OCI-LY7 (cell line): Measurements from ENCODE around the gene ROS1. TPM values are rescaled to one million over a fixed set of nuclear protein-coding genes. Genes with fewer than 3 reads are reported as not detected.

Experiments used
- BruUV-seq: library from RNA; stranded (reverse); fragments of 400-500 nt; replicated peaks from 2 replicates; lab custom pipeline; 2021; lab: Mats Ljungman, UMichigan
- CTCF ChIA-PET: fragments of 300-600 bp; sonication (Branson Sonifier 250); formaldehyde crosslinking; loops from one replicate; lab custom pipeline; 2022; ENCODE audit warnings: antibody characterized with exemption; ENCODE audit not compliant: unreplicated experiment; lab: Charles Lee
- POLR2A ChIA-PET: fragments of 300-600 bp; sonication (Branson Sonifier 250); formaldehyde crosslinking; loops from one replicate; lab custom pipeline; 2022; ENCODE audit warnings: antibody characterized with exemption; lab: Charles Lee
- DNase-seq: peaks from one replicate; pipeline ENCODE4 v3.0.0-alpha.2; 2015; ENCODE audit warnings: low spot score
- H2AFZ ChIP-seq: fragments of 200-600 bp; sonication (generic), shearing (Covaris generic); 2 replicates; pipeline ENCODE4 v1.6.1; 2014; ENCODE audit warnings: mild to moderate bottlenecking, antibody characterized with exemption, low read length, moderate library complexity
- H3K27ac ChIP-seq: fragments of 200-600 bp; sonication (generic); 2 replicates; pipeline ENCODE4 v1.5.1; 2014; ENCODE audit warnings: mixed run types, low read depth, mild to moderate bottlenecking, moderate library complexity, low read length, inconsistent platforms; ENCODE audit not compliant: poor library complexity, severe bottlenecking
- H3K36me3 ChIP-seq: fragments of 200-600 bp; sonication (generic); 2 replicates; pipeline ENCODE4 v1.6.1; 2014; ENCODE audit warnings: mild to moderate bottlenecking, antibody characterized with exemption, low read length, moderate library complexity, mixed read lengths; ENCODE audit not compliant: insufficient read depth
- H3K4me1 ChIP-seq: fragments of 200-600 bp; sonication (generic); 2 replicates; pipeline ENCODE4 v1.5.1; 2014; ENCODE audit warnings: mild to moderate bottlenecking, low read length; ENCODE audit not compliant: insufficient read depth, poor library complexity, severe bottlenecking
- H3K4me2 ChIP-seq: fragments of 200-600 bp; sonication (generic); 2 replicates; pipeline ENCODE4 v1.6.1; 2014; ENCODE audit warnings: mild to moderate bottlenecking, low read length
- H3K4me3 ChIP-seq: fragments of 200-600 bp; sonication (generic); 2 replicates; pipeline ENCODE4 v1.5.1; 2014; ENCODE audit warnings: mild to moderate bottlenecking, low read depth, low read length; ENCODE audit not compliant: poor library complexity, severe bottlenecking
- H3K79me2 ChIP-seq: fragments of 200-600 bp; sonication (generic); 2 replicates; pipeline ENCODE4 v1.6.1; 2016; ENCODE audit warnings: low read depth, mild to moderate bottlenecking, low read length, moderate library complexity, mixed read lengths; ENCODE audit not compliant: insufficient read depth
- H3K9me2 ChIP-seq: fragments of 200-600 bp; sonication (generic); 2 replicates; pipeline ENCODE4 v1.6.1; 2016; ENCODE audit warnings: mild to moderate bottlenecking, low read length, mixed read lengths; ENCODE audit not compliant: insufficient read depth
- H3K9me3 ChIP-seq: fragments of 200-600 bp; sonication (generic); 2 replicates; pipeline ENCODE4 v1.6.1; 2014; ENCODE audit warnings: mild to moderate bottlenecking, mixed run types, low read length, mixed read lengths
- H4K20me1 ChIP-seq: fragments of 200-600 bp; sonication (generic); 2 replicates; pipeline ENCODE4 v1.6.1; 2014; ENCODE audit warnings: mild to moderate bottlenecking, antibody characterized with exemption, low read length, moderate library complexity, mixed read lengths; ENCODE audit not compliant: insufficient read depth
- EZH2phosphoT487 ChIP-seq: fragments of 200-600 bp; sonication (generic); IDR thresholded peaks from 2 replicates; pipeline ENCODE4 v1.6.1; 2018; ENCODE audit warnings: low read depth, borderline replicate concordance, mild to moderate bottlenecking, mixed run types, antibody characterized with exemption, low read length, moderate library complexity, mixed read lengths
- intact Hi-C: fragments of 100-400 bp; cut with micrococcal nuclease; formaldehyde crosslinking; loops from one replicate; pipeline ENCODE4 v1.10.0; 2022; ENCODE audit not compliant: unreplicated experiment
- total RNA-seq, 2 experiments: library from RNA; depleted of rRNA in 1 of 2; stranded (reverse); fragments of >200 nt in 1 of 2; shearing (Covaris generic) in 1 of 2; gene quantifications; 2 replicates each; pipeline ENCODE4 v1.2.3, GENCODE V29; 2014 to 2022
- TF ChIP-seq, protein P1 (sequence below): fragments of 200-600 bp; sonication (generic); conservative IDR thresholded peaks from 2 replicates; pipeline ENCODE4 v1.5.1; 2014; ENCODE audit warnings: mild to moderate bottlenecking, antibody characterized with exemption, low read length, moderate library complexity, mixed read lengths

The ROS1 gene
- total RNA-seq, 2 experiments from 2014 or later = not detected

GRCh38 chr6:117328500-117328899, 97.2 kb downstream of the ROS1 start:
- no peak for DNase-seq
- Histone ChIP-seq H3K27ac (no peak overlapping the region), H2AFZ (no peak overlapping the region), H3K4me3 (no peak overlapping the region), H3K4me2 (no peak overlapping the region), H4K20me1 (no peaks in the 10 kb centered on the region), H3K36me3 (no peaks in the 10 kb centered on the region), H3K79me2 (no peaks in the 10 kb centered on the region), H3K9me3 (no peaks in the 10 kb centered on the region), H3K4me1 (no peaks in the 10 kb centered on the region), H3K9me2 (no peaks in the 10 kb centered on the region)
- TF ChIP-seq EZH2phosphoT487 = no peak
- TF ChIP-seq, protein P1, sequence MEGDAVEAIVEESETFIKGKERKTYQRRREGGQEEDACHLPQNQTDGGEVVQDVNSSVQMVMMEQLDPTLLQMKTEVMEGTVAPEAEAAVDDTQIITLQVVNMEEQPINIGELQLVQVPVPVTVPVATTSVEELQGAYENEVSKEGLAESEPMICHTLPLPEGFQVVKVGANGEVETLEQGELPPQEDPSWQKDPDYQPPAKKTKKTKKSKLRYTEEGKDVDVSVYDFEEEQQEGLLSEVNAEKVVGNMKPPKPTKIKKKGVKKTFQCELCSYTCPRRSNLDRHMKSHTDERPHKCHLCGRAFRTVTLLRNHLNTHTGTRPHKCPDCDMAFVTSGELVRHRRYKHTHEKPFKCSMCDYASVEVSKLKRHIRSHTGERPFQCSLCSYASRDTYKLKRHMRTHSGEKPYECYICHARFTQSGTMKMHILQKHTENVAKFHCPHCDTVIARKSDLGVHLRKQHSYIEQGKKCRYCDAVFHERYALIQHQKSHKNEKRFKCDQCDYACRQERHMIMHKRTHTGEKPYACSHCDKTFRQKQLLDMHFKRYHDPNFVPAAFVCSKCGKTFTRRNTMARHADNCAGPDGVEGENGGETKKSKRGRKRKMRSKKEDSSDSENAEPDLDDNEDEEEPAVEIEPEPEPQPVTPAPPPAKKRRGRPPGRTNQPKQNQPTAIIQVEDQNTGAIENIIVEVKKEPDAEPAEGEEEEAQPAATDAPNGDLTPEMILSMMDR = no peak
- intact Hi-C loops = no loop called here
- POLR2A ChIA-PET = no interaction called here
- no TSS peak for BruUV-seq
- CTCF ChIA-PET = no interaction called here

- Histone ChIP-seq H2AFZ (no peak overlapping the region), H3K79me2 (no peaks in the 10 kb centered on the region), H4K20me1 (no peaks in the 10 kb centered on the region), H3K36me3 (no peaks in the 10 kb centered on the region), H3K9me3 (no peaks in the 10 kb centered on the region), H3K4me1 (no peaks in the 10 kb centered on the region), H3K4me2 (no peak overlapping the region), H3K9me2 (no peaks in the 10 kb centered on the region), H3K4me3 (no peak overlapping the region), H3K27ac (no peak overlapping the region)
- intact Hi-C loops = no loop called here
- no TSS peak for BruUV-seq
- no peak for DNase-seq
- ChIA-PET POLR2A (no interaction called here), CTCF (no interaction called here)
- no peak for TF ChIP-seq EZH2phosphoT487
- TF ChIP-seq, protein P1 = no peak
These were observed 97.7 kb downstream of the ROS1 start for GRCh38 chr6:117328005-117328389.

DNA sequence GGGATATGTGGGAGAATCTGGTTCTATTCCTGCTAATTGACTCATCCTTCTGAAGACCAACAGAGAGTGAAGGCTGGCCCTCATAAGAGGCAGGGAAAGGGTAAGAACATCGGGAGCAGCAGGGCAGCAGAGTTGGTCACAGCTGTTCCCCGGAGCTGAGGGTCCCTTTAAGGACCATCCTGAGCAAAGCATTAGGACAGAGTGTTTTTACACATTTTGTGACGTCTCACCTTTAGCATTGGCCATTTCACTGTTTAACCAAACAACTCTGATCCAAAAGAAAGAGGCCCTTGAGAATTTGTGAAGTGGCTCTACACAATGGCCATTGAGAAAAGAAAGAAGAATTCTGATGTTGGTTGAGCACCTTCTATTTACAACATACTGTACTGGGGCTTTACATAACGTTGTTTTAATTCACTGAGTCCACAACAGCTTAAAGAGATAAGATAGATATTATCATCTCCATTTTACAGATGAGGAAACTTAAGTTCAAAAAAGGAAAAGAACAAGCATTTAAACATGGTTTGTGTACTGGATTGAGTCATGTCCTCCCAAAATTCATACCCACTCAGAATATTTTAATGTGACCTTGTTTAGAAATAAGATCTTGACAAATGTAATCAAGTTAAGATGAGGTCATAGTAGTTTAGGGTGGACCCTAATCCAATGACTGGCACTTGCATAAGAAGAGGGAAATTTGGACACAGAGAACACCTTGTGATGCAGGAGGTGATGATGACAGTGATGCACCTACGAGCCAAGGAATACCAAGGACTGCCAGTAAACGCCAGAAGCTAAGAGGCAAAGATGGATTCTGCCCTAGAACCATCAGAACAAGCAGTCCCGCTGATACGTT, 98.4 kb downstream of the ROS1 start:
- Histone ChIP-seq H4K20me1 (no peaks in the 10 kb centered on the region), H3K9me2 (no peaks in the 10 kb centered on the region), H3K79me2 (no peaks in the 10 kb centered on the region), H3K36me3 (no peaks in the 10 kb centered on the region), H3K9me3 (no peaks in the 10 kb centered on the region), H3K4me2 (no peak overlapping the region), H3K4me1 (no peaks in the 10 kb centered on the region), H3K27ac (no peak overlapping the region), H3K4me3 (no peak overlapping the region), H2AFZ (no peak overlapping the region)
- intact Hi-C loops = no loop called here
- ChIA-PET CTCF (no interaction called here), POLR2A (no interaction called here)
- no peak for TF ChIP-seq EZH2phosphoT487
- TF ChIP-seq, protein P1 = no peak
- BruUV-seq = no TSS peak
- DNase-seq = no peak
